Panc1 (cell line): ENCODE measurements around the gene ZNF462. TPM values are rescaled to one million over a fixed set of nuclear protein-coding genes. Genes with fewer than 3 reads are reported as not detected.

Source experiments
- ATAC-seq: fragments of 200-7000 bp; cut with Tn5 transposase; 2 replicates; pipeline ENCODE4 v1.9.1; 2020; ENCODE audit warnings: mild to moderate bottlenecking, moderate library complexity
- BruUV-seq: library from RNA; stranded (reverse); fragments of 400-500 nt; replicated peaks from 2 replicates; lab custom pipeline; 2021; lab: Mats Ljungman, UMichigan
- CTCF ChIA-PET: fragments of 300-600 bp; sonication (Branson Sonifier 250); formaldehyde crosslinking; loops from one replicate; lab custom pipeline; 2022; ENCODE audit warnings: antibody characterized with exemption; lab: Charles Lee
- POLR2A ChIA-PET: fragments of 300-600 bp; sonication (Branson Sonifier 250); formaldehyde crosslinking; loops from one replicate; lab custom pipeline; 2022; ENCODE audit warnings: antibody characterized with exemption; lab: Charles Lee
- DNase-seq: peaks from one replicate; pipeline ENCODE4 v3.0.0-alpha.2; 2010; ENCODE audit warnings: low read depth, low spot score
- H3K27ac ChIP-seq: 2 replicates; pipeline ENCODE4 v1.5.1; 2011; ENCODE audit warnings: mild to moderate bottlenecking, low read length, inconsistent platforms
- H3K27me3 ChIP-seq: fragments of 200-500 bp; sonication (Bioruptor generic); 2 replicates; pipeline ENCODE4 v1.6.0; 2014; ENCODE audit warnings: low read length, inconsistent platforms; ENCODE audit not compliant: control insufficient read depth, insufficient read depth
- H3K36me3 ChIP-seq: fragments of 200-500 bp; sonication (Bioruptor generic); 2 replicates; pipeline ENCODE4 v1.5.1; 2014; ENCODE audit warnings: inconsistent platforms, mild to moderate bottlenecking, low read length, moderate library complexity; ENCODE audit not compliant: control insufficient read depth, insufficient read depth
- H3K4me1 ChIP-seq: 2 replicates; pipeline ENCODE4 v1.5.1; 2011; ENCODE audit warnings: inconsistent platforms, mild to moderate bottlenecking, low read length, moderate library complexity; ENCODE audit not compliant: control insufficient read depth, insufficient read depth
- H3K4me3 ChIP-seq, 2 experiments: 2 replicates each; pipeline ENCODE4 v1.5.1; 2011 to 2012; ENCODE audit warnings: low read depth in 2 of 2, low read length in 2 of 2, mild to moderate bottlenecking in 2 of 2, inconsistent platforms in 1 of 2, moderate library complexity in 1 of 2
- H3K9me3 ChIP-seq: fragments of 200-500 bp; sonication (Bioruptor generic); 2 replicates; pipeline ENCODE4 v1.5.1; 2014; ENCODE audit warnings: low read depth, mild to moderate bottlenecking, inconsistent platforms, low read length, moderate library complexity; ENCODE audit not compliant: control insufficient read depth, insufficient read depth
- POLR2AphosphoS5 ChIP-seq: IDR thresholded peaks from 2 replicates; pipeline ENCODE4 v1.6.1; 2012; ENCODE audit warnings: mild to moderate bottlenecking, low read depth, low read length, moderate library complexity
- SIN3A ChIP-seq: IDR thresholded peaks from 2 replicates; pipeline ENCODE4 v1.6.1; 2012; ENCODE audit warnings: low read depth, mild to moderate bottlenecking, low read length, moderate library complexity, borderline replicate concordance; ENCODE audit not compliant: insufficient read depth
- TCF7L2 ChIP-seq: IDR thresholded peaks from 2 replicates; pipeline ENCODE4 v1.6.1; 2011; ENCODE audit warnings: mild to moderate bottlenecking, low read depth, low read length, inconsistent platforms
- in situ Hi-C: cut with HindIII; loops from 2 replicates; pipeline ENCODE4 v1.10.0; 2016; ENCODE audit warnings: low sequenced_read_pairs, low pct_unique_long_range_greater_than_20kb
- intact Hi-C: fragments of 100-400 bp; cut with micrococcal nuclease; formaldehyde crosslinking; loops from one replicate; pipeline ENCODE4 v1.10.0; 2022; ENCODE audit not compliant: unreplicated experiment
- total RNA-seq: library from RNA; stranded (reverse); gene quantifications from one replicate; pipeline ENCODE4 v1.2.1, GENCODE V29; 2021; ENCODE audit not compliant: unreplicated experiment
- TF ChIP-seq, protein P1 (sequence below), 2 experiments: IDR thresholded peaks; 2 replicates each; pipeline ENCODE4 v1.6.1; 2011 to 2012; ENCODE audit warnings: low read depth in 2 of 2, control low read depth in 1 of 2, low read length in 1 of 2, mild to moderate bottlenecking in 1 of 2, moderate library complexity in 1 of 2; ENCODE audit not compliant: insufficient read depth in 1 of 2
- TF ChIP-seq, protein P2 (sequence below): fragments of 450-650 bp; IDR thresholded peaks from 2 replicates; pipeline ENCODE4 v1.5.1; 2017; ENCODE audit warnings: mild to moderate bottlenecking

ZNF462 gene
- total RNA-seq, 1 experiment from 2014 or later: 34.8 TPM

DNA sequence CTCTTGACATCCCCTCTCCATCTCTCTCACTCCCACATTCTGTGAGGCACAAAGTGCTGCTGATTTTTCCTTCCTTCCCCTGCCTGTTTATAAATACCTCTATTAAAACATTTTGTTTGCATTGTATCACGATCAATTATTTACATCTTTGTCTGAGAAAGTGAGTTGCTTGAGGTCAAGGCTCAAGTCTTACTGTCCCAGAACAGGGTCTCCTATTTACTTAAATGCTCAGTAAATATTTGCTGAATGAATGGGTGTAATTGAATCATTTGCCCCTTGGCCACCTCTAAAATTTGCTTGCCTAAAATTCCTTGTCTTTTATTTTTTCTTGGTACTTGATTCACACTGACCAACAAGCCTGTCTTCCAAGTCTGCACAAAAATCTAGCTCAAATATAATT lies 103.5 kb downstream of the ZNF462 start:
- Histone ChIP-seq H3K4me1 (no peaks in the 10 kb centered on the region), H3K9me3 (no peaks in the 10 kb centered on the region), H3K36me3 (no peaks in the 10 kb centered on the region), H3K27ac (no peak overlapping the region), H3K27me3 (no peaks in the 10 kb centered on the region), H3K4me3 (no peak overlapping the region)
- DNase-seq (no peak), ATAC-seq (no peak)
- no TSS peak for BruUV-seq
- TF ChIP-seq, protein P1, sequence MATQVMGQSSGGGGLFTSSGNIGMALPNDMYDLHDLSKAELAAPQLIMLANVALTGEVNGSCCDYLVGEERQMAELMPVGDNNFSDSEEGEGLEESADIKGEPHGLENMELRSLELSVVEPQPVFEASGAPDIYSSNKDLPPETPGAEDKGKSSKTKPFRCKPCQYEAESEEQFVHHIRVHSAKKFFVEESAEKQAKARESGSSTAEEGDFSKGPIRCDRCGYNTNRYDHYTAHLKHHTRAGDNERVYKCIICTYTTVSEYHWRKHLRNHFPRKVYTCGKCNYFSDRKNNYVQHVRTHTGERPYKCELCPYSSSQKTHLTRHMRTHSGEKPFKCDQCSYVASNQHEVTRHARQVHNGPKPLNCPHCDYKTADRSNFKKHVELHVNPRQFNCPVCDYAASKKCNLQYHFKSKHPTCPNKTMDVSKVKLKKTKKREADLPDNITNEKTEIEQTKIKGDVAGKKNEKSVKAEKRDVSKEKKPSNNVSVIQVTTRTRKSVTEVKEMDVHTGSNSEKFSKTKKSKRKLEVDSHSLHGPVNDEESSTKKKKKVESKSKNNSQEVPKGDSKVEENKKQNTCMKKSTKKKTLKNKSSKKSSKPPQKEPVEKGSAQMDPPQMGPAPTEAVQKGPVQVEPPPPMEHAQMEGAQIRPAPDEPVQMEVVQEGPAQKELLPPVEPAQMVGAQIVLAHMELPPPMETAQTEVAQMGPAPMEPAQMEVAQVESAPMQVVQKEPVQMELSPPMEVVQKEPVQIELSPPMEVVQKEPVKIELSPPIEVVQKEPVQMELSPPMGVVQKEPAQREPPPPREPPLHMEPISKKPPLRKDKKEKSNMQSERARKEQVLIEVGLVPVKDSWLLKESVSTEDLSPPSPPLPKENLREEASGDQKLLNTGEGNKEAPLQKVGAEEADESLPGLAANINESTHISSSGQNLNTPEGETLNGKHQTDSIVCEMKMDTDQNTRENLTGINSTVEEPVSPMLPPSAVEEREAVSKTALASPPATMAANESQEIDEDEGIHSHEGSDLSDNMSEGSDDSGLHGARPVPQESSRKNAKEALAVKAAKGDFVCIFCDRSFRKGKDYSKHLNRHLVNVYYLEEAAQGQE (IDR thresholded peaks at IDR 0.05; ENCODE audit: insufficient read depth in 1 of 2, low read depth in 2 of 2, low read length in 1 of 2): no peak
- TF ChIP-seq TCF7L2: no peak
- no peak for TF ChIP-seq SIN3A
- no peak for TF ChIP-seq POLR2AphosphoS5
- TF ChIP-seq, protein P2, sequence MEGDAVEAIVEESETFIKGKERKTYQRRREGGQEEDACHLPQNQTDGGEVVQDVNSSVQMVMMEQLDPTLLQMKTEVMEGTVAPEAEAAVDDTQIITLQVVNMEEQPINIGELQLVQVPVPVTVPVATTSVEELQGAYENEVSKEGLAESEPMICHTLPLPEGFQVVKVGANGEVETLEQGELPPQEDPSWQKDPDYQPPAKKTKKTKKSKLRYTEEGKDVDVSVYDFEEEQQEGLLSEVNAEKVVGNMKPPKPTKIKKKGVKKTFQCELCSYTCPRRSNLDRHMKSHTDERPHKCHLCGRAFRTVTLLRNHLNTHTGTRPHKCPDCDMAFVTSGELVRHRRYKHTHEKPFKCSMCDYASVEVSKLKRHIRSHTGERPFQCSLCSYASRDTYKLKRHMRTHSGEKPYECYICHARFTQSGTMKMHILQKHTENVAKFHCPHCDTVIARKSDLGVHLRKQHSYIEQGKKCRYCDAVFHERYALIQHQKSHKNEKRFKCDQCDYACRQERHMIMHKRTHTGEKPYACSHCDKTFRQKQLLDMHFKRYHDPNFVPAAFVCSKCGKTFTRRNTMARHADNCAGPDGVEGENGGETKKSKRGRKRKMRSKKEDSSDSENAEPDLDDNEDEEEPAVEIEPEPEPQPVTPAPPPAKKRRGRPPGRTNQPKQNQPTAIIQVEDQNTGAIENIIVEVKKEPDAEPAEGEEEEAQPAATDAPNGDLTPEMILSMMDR: no peak
- ChIA-PET CTCF (no interaction called here), POLR2A (no interaction called here)
- in situ Hi-C loops: no loop called here
- intact Hi-C loops: no loop called here

DNA sequence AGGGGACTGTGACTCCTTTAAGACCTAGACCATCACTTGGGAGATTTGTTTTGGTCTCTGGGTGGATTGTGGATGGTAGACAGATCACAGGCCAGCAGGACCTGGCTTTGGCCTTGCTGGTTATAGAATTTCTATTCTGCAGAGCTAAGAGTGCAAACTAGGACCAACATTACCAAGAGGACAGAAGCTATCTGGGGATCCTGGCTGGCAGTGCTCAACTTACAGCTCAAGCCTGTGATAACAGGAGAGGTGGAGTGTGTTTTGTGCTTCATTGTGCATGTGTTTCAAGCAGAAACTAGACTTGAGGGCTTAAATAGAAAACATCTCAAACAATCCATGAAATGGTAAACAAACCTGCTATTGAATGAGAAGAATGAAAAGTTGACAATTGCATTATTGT lies 106.7 kb downstream of the ZNF462 start:
- Histone ChIP-seq H3K9me3 (no peaks in the 10 kb centered on the region), H3K27ac (no peak overlapping the region), H3K27me3 (no peaks in the 10 kb centered on the region), H3K36me3 (no peaks in the 10 kb centered on the region), H3K4me1 (no peaks in the 10 kb centered on the region), H3K4me3 (no peak overlapping the region)
- TF ChIP-seq TCF7L2 (no peak), SIN3A (no peak)
- TF ChIP-seq, protein P2: no peak
- ChIA-PET CTCF (no interaction called here), POLR2A (no interaction called here)
- DNase-seq: no peak
- in situ Hi-C loops (no loop called here), intact Hi-C loops (no loop called here)
- no TSS peak for BruUV-seq
- no peak for ATAC-seq
